Measurements from ENCODE around the gene ABCC1.
"Not testable (repeated sequence)": the region's sequence is repeated elsewhere in the genome, so short reads cannot be mapped to it uniquely, and the experiment has no call there.

The ABCC1 gene

DNA sequence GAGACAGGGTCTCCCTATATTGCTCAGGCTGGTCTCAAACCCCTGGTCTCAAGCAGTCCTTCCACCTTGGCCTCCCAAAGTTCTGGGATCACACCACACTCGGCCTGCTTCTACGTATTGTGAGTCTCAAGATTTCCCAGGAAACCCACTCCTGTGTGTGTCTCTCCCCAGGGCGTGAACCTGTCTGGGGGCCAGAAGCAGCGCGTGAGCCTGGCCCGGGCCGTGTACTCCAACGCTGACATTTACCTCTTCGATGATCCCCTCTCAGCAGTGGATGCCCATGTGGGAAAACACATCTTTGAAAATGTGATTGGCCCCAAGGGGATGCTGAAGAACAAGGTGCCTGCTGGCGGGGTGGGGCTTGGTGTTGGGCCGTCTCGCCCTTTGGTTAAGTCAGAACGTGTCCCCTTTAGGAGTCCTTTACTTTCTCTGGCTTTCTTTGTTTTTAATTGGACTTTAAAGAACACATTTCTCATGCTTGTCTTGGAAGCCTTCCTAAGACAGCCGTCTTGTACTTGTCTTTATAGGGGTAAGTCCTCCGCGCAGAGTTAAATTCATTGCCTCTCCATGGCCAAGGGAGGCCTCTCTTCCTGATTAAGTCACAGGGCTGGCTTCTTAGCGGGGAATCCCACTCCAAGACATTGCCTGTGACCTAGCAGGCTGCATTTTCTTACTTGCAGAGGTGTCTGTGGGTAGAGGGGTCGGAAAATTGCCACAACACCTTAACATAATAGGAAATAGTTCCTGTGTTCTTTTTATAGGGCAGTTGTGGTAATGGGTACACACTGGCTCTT, 137.4 kb downstream of the ABCC1 start:
- DNase-seq = peak; percentile 42

GRCh38 chr16:16090238-16090637, 140.8 kb downstream of the ABCC1 start:
- DNase-seq = no peak

- peak; percentile 68 for DNase-seq
These were observed 143.7 kb downstream of the ABCC1 start for GRCh38 chr16:16092925-16093627.

DNA sequence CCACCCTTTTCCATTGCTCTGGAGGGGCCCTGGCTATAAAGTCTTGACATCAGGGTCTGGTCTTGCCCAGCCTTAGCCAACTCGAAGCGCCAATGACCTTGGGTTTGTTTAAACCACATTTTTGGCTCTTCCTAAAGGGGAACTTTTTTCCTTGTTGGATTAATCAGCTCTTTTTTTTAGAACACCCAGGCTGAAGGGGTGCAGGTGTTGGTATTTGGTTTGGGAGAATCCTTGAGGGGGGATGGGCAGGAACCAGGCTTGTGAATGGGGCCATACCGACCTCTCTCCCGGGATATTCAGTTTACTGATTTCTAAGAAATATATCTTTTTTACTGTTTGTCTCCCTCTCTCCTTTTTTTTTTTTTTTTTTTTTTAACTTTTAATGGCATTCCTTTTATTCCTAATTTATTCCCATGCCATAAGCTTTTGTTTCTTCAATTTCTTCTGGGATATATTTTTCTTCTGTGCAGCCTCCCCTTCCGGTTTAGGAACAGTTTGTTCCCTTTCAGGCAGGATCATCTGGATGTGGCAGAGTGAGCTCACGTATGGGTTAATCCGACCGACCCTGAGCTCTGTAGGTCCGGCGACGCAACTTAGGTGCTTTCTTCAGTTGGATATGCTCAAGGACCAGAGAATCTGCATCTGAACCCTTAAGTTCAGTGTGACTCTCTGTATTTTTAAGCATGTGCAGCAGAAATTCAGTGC, 144.4 kb downstream of the ABCC1 start:
- DNase-seq = peak; percentile 25

- peak; percentile 21 for DNase-seq
These were observed 146.2 kb downstream of the ABCC1 start for GRCh38 chr16:16095646-16096045.

DNA sequence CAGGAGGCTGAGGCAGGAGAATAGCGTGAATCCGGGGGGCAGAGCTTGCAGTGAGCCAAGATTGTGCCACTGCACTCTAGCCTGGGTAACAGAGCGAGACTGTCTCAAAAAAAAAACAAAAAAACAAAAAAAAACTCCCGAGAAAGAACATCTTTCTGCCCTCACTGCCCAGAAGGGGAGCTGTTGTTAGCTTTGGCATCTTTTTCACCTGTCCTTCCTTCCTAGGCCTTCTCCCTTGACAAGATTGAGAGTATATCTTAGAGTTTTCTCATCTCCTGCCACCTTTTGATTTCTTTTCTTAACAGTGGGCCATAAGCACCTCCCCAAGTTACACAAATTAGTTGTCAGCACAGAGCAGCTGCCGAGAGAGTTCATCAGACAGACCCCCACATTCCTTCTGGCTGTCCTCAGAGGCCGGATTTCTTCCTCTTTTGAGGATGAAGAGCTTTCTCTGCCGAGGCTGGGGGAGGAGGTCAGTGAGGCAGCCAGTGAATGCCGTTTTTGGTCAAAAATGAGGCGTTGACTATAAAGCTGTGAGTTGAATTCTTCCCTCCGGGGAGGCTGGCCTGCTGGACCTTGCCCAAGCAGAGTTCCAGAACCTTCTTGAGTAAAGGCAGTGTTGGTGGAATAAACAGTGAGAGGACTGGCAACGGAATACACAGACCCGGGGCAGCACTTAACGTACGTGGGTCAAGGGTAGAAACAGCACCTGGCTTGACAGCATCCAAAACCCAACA, 146.9 kb downstream of the ABCC1 start:
- peak; percentile 15 for DNase-seq

DNA sequence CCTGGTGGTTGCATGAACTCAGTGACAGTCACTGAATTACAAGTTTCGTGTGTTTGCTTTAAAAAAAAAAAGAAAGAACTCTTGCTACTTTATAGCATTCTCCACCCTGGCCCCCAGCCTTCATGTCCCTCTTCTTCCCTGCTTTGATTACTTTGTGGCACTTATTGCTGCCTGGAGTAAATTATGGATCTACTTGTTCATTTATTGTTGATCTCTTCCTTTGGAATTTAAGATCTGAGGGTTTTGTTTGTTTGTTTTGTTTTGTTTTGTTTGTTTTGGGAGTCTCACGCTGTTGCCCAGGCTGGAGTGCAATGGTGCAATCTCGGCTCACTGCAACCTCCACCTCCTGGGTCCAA, 147.4 kb downstream of the ABCC1 start:
- no peak for DNase-seq

GRCh38 chr16:16099320-16099719, 149.9 kb downstream of the ABCC1 start:
- DNase-seq = no peak

GRCh38 chr16:16100631-16101030, 151.2 kb downstream of the ABCC1 start:
- DNase-seq = no peak

DNA sequence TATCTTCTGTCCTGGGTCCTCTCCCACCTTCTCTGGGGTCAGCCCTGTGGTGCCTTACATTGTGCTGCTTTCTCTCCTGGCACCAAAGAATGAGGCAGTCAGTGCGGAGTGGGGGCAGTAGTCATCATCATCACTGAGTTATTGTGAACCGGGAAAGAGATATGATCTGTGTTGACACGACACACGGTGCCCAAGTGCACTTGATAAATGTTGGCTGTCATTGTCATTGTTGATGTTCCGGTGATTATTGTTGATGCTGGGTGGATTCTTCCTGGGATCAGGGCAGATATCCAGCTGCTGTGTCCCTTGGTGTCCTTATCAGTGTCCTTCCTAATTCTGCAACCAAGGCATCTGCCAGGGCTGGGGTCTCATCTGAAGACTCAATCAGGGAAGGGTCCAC, 152.2 kb downstream of the ABCC1 start:
- DNase-seq = no peak

- DNase-seq = no peak
These were observed 153.3 kb downstream of the ABCC1 start for GRCh38 chr16:16102738-16103137.

DNA sequence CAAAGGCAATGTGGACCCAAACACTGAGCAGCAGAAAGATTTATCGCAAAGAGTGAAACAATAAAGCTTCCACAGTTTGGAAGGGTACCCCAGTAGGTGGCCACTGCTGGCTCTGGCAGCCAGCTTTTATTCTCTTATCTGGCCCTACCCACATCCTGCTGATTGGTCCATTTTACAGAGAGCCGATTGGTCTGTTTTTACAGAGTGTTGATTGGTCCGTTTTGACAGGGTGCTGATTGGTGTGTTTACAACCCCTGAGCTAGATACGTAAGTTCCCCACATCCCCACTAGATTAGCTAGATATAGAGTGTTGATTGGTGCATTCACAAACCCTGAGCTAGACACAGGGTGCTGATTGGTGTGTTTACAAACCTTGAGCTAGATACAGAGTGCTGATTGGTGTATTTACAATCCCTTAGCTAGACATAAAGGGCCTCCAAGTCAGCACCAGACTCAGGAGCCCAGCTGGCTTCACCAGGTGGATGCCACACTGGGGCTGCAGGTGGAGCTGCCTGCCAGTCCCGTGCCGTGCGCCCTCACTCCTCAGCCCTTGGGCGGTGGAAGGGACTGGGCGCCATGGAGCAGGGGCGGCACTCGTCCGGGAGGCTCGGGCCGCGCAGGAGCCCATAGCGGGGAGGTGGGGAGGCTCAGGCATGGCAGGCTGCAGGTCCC, 154.9 kb downstream of the ABCC1 start:
- not testable (repeated sequence) for DNase-seq

- DNase-seq = not testable (repeated sequence)
These were observed 155.4 kb downstream of the ABCC1 start for GRCh38 chr16:16104804-16105141.

DNA sequence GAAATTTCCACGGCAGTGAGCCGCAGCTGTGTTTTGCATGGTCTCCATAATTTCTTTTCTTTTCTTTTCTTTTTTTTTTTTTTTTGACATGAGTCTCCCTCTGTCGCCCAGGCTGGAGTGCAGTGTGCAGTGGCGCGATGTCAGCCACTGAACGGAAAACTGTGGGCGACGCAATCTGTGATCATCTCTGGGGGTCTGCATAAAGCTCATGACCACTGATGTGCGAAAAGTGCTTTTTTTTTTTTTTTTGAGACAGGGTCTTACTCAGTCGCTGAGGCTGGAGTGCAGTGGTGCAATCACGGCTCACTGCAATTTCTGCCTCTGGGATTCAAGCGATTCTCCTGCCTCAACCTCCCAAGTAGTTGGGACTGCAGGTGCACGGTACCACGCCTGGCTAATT, 156.2 kb downstream of the ABCC1 start:
- no peak for DNase-seq

GRCh38 chr16:16106466-16106865, 157.1 kb downstream of the ABCC1 start:
- DNase-seq = peak; percentile 41

- DNase-seq = no peak
These were observed 158.4 kb downstream of the ABCC1 start for GRCh38 chr16:16107839-16108238.

- no peak for DNase-seq
These were observed 159.3 kb downstream of the ABCC1 start for GRCh38 chr16:16108759-16109158.

DNA sequence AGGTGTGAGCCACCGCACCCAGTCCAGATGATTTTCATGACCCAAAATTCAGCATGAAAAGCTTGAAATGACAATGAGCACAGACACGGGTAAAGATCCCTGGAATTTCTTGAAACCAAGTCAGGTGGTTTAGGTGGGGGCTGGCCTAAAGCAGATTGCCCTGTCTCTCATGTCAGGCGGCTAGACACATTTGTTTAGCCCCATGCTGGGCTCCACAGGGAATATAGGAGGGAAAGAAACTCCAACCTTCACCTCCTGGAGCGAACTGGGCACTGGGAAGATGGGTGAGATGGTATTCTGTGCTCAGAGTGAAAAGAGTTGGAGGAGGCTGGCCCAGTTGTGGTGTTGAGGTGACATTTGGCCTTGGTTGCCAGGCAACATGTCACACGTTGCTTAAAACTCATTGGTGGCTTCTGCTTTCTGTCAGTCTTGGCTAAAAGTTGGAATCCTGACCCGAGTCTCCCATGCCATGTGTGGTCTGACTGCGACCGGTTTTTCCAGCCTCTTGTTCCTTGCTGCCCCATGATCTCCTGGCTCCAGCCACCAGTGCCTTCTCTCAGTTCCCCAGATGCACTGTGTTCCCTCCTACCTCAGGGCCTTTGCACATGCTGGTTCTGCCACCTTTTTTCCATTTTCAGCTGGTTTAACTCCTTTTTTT, 160.2 kb downstream of the ABCC1 start:
- no peak for DNase-seq

- no peak for DNase-seq
These were observed 160.7 kb downstream of the ABCC1 start for GRCh38 chr16:16110111-16110490.

GRCh38 chr16:16111639-16112038, 162.2 kb downstream of the ABCC1 start:
- DNase-seq = no peak

DNA sequence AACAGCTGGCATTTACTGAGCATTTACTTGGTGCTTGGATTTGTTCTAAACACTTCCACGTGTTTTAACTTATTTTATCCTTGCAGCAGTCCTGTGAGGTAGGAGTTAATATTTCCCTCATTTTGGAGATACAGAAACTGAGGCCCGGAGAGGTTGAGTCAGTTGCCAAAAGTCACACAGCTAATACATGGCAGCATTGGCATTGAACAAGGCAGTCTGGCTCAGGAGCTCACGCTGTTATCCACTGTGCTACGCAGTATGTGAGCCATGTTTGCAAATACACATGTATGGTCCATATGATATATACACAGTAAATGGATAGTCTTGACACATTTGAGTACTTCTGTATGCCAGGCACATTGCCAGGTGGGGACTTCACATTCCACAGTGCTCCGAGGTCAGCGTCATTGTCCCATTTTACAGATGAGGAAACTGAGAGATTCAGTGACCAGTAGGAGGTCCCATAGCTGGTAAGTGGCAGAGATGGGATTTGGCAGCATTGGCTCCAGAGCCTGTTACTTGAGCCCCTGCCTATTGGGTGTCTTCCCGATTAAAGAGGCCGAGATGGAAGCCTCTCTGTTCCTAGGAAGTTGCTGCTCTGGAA, 163.1 kb downstream of the ABCC1 start:
- DNase-seq = no peak

DNA sequence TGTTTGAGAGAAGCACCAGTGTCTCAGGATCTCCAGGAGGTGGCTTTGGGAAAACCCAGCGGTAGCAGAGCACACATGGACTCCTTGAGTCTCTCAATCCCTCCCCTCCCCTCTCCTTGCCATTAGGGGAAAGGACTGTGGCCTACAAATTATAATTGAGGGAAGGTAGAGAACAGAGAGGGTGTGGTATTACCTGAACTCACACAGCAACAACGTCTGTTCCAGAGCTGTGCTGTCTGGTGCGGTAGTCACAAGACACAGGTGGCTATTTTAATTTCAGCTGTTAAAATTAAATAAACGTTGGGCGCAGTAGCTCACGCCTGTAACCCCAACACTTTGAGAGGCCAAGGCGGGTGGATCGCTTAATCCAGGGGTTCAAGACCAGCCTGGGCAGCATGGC, 163.7 kb downstream of the ABCC1 start:
- no peak for DNase-seq
